GM19468 (cell line): ENCODE results near the gene CD46.

Experiments
- ATAC-seq: cut with Tn5 transposase; IDR thresholded peaks from one replicate; pipeline ENCODE4 v1.9.1; 2021; ENCODE audit warnings: mild to moderate bottlenecking, moderate library complexity, moderate number of reproducible peaks; ENCODE audit not compliant: unreplicated experiment; ENCODE audit errors: extremely low read depth

Gene CD46

GRCh38 chr1:207793327-207793726 lies 41.5 kb downstream of the CD46 start:
- ATAC-seq: no peak

- no peak for ATAC-seq
Observed at GRCh38 chr1:207794861-207795260, 43.0 kb downstream of the CD46 start.

- no peak for ATAC-seq
Observed at GRCh38 chr1:207797229-207797973, 45.5 kb downstream of the CD46 start.

- no peak for ATAC-seq
Observed at GRCh38 chr1:207798847-207799246, 47.0 kb downstream of the CD46 start.

- ATAC-seq: no peak
Observed at GRCh38 chr1:207799989-207800648, 48.3 kb downstream of the CD46 start.

- no peak for ATAC-seq
Observed at GRCh38 chr1:207801819-207802218, 50.0 kb downstream of the CD46 start.

- no peak for ATAC-seq
Observed at GRCh38 chr1:207803678-207804077, 51.8 kb downstream of the CD46 start.

GRCh38 chr1:207804721-207805468 lies 53.0 kb downstream of the CD46 start:
- no peak for ATAC-seq

GRCh38 chr1:207805841-207806421 lies 54.1 kb downstream of the CD46 start:
- ATAC-seq: no peak

GRCh38 chr1:207806531-207807325 lies 54.9 kb downstream of the CD46 start:
- ATAC-seq: no peak

- no peak for ATAC-seq
Observed at GRCh38 chr1:207807326-207807689, 55.5 kb downstream of the CD46 start.

- no peak for ATAC-seq
Observed at GRCh38 chr1:207807690-207808321, 56.0 kb downstream of the CD46 start.

- no peak for ATAC-seq
Observed at GRCh38 chr1:207808322-207808705, 56.5 kb downstream of the CD46 start.

- ATAC-seq: no peak
Observed at GRCh38 chr1:207808911-207809555, 57.2 kb downstream of the CD46 start.

- no peak for ATAC-seq
Observed at GRCh38 chr1:207810173-207810572, 58.3 kb downstream of the CD46 start.

GRCh38 chr1:207810606-207811295 lies 58.9 kb downstream of the CD46 start:
- no peak for ATAC-seq

- no peak for ATAC-seq
Observed at GRCh38 chr1:207811319-207811718, 59.5 kb downstream of the CD46 start.

- ATAC-seq: no peak
Observed at GRCh38 chr1:207811920-207812720, 60.3 kb downstream of the CD46 start.
